ENCODE results near the gene STRN.

DNA sequence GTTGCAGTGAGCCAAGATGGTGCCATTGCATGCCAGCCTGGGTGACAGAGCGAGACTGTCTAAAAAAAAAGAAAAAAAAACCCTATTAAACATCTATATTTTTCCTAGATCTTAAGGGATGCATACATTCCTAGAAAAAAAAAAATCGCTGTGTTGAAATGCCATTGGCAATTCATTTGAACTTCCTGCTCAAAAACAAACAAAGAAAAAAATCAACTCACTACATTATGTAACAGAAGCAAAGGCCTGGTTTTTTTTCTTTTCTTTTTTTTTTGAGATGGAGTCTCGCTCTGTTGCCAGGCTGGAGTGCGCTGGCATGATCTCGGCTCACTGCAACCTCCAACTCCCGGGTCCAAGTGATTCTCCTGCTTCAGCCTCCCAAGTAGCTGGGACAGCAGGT lies 21.7 kb upstream of the STRN start:
- TF ChIP-seq, protein P1, sequence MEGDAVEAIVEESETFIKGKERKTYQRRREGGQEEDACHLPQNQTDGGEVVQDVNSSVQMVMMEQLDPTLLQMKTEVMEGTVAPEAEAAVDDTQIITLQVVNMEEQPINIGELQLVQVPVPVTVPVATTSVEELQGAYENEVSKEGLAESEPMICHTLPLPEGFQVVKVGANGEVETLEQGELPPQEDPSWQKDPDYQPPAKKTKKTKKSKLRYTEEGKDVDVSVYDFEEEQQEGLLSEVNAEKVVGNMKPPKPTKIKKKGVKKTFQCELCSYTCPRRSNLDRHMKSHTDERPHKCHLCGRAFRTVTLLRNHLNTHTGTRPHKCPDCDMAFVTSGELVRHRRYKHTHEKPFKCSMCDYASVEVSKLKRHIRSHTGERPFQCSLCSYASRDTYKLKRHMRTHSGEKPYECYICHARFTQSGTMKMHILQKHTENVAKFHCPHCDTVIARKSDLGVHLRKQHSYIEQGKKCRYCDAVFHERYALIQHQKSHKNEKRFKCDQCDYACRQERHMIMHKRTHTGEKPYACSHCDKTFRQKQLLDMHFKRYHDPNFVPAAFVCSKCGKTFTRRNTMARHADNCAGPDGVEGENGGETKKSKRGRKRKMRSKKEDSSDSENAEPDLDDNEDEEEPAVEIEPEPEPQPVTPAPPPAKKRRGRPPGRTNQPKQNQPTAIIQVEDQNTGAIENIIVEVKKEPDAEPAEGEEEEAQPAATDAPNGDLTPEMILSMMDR (IDR thresholded peaks at IDR 0.05), result no peak
- no peak for TF ChIP-seq POLR2A (IDR thresholded peaks at IDR 0.05)

All from esophagus squamous epithelium (tissue), 4 donors.